HG03064 (cell line): Measurements from ENCODE around the gene TAS1R1.
"Not testable (repeated sequence)": the region's sequence is repeated elsewhere in the genome, so short reads cannot be mapped to it uniquely, and the experiment has no call there.

Source experiments
- ATAC-seq: cut with Tn5 transposase; IDR thresholded peaks from one replicate; pipeline ENCODE4 v1.9.1; 2021; ENCODE audit warnings: low read depth; ENCODE audit not compliant: unreplicated experiment

Gene TAS1R1

DNA sequence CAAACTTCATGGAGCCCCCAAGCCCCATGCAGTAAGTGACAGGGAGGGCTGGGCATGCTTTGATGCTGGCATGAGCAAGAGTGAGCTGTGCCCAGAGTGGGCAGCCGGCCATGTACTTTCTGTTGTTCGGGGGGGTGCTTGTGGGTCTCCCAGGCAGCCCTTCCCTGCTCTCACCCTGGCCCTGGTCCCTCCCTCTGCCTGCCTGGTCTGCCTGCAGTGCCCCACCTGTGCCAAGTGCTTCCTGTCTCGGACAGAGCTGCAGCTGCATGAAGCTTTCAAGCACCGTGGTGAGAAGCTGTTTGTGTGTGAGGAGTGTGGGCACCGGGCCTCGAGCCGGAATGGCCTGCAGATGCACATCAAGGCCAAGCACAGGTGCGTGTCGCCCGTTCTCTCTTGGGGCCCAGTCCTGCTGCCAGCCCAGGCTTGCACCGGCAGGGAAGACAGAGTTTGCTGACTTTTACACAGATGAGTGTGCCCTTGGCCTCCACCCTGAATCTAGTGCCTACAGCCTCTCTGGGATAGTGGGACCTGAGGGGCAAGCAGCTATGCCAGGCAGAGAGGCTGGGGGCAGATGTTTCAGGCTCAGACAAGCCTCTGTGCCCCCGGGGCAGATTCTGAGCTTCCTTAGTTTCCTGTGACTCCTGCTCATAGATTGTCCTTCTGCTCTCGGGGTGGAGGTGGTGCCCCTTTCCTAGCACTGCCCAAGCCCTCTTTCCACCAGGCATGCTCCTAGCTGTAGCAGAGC lies 32.3 kb downstream of the TAS1R1 start:
- no peak for ATAC-seq

DNA sequence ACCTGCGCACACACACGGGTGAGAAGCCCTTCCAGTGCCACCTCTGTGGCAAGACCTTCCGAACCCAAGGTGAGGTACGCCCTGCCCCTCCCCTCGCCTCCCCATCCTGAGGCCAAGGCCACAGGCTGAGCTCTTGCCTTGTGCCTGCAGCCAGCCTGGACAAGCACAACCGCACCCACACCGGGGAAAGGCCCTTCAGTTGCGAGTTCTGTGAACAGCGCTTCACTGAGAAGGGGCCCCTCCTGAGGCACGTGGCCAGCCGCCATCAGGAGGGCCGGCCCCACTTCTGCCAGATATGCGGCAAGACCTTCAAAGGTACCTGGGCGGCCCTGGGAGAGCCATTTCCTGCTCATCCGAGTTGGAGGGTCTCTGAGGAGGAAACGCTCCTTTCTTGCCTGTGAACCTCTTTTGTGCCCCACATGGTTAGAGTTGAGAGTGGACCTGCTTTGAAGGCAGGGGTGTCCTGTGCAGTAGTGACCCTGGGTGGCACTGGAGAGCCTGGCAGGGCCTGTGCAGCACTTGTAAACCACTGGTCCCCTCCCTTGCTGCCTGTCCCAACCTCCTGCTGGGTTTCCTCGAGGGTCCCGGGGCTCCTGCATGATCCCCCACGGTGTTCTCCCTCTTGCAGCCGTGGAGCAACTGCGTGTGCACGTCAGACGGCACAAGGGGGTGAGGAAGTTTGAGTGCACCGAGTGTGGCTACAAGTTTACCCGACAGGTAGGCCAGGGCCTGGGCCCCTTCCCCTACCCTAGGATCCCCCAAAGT lies 33.2 kb downstream of the TAS1R1 start:
- ATAC-seq, result no peak

DNA sequence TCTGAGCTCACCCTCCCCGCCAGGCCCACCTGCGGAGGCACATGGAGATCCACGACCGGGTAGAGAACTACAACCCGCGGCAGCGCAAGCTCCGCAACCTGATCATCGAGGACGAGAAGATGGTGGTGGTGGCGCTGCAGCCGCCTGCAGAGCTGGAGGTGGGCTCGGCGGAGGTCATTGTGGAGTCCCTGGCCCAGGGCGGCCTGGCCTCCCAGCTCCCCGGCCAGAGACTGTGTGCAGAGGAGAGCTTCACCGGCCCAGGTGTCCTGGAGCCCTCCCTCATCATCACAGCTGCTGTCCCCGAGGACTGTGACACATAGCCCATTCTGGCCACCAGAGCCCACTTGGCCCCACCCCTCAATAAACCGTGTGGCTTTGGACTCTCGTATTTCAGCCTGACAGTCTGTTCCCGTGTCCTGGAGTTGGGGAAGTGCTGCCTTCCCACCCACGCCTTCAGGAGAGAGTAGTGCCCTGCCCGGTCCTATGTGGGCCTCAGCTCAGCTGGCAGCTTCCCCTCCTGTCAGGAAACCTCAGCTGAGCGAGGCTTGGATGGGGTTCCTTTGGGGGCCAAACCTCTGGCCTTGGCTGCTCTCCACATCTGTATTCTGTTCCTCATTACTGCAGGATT lies 33.9 kb downstream of the TAS1R1 start:
- ATAC-seq, result no peak

DNA sequence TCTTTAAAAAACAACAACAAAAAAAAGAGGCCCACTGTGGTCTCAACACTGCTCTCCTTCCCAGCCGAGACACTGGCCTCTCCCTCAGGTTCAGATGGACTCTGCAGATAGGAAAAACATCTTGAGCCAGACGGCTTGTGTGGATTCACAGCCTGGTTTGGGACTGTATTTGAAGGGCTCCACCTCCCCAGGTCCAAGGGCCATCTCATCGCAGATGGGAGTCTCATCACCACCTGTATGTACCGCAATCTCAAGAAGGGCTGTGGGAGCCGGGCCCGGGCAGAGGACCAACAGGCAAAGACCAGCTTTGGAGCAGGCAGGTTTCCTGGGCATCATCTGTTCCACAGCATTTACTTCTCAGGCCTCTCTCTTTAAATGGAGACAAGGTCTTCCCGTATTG lies 34.9 kb downstream of the TAS1R1 start:
- ATAC-seq, result no peak

DNA sequence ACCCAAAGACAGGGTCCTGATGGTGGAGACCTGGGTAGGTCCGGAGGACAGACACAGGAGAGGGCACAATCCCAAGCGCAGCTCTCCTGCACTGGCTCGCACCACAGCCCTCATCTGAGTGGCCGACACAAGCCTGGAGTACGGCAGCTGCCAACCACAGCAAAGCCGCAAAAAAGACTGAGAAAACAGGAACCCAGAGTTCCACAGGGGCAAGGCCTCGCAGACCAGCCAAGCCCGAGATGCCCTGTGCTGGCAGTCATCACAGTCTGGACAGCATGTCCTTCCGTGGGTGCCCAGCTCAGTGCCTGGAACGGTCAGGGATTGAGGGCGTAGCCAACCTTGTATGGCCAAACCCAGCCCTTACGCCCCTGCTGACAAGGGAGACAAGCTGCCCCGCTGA lies 36.1 kb downstream of the TAS1R1 start:
- no peak for ATAC-seq

DNA sequence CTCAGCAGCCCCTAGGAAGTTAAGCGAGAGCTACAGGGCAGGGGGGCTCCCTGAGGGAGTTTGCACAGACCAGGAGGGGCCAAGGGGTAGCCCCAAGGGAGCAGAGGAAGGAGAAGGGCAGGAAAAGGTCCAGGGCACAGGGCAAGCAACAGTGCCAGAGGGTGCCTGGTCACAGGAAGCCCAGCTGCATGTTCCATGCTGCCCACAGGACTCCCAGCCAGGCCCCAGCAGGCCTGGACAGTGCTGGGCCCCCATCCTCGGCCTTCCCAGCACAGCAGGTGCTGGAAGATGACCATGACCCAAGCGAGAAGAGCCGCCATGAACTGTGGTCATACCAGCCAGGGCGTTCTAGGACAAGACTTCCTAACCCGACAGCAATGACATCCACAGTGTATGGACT lies 36.5 kb downstream of the TAS1R1 start:
- no peak for ATAC-seq

DNA sequence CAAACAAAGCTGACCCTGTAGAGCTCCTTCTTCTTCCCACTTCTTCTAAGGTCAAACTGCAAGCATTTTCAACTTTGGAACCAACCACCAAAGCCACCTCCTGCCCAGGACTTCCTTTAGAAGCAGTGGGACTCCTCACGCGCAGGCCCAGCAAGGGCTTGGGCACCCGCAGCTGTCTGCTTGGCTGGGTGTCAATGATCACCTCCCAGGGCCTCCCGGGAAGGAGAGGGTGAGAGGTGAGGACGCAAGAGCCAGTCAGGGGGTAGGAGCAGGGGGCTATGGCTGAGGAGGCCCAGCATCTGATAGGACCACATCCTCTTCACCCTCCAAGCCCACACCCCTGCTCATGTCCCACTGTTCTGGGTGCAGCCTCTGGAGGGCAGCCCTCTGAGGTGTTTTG lies 37.3 kb downstream of the TAS1R1 start:
- no peak for ATAC-seq

DNA sequence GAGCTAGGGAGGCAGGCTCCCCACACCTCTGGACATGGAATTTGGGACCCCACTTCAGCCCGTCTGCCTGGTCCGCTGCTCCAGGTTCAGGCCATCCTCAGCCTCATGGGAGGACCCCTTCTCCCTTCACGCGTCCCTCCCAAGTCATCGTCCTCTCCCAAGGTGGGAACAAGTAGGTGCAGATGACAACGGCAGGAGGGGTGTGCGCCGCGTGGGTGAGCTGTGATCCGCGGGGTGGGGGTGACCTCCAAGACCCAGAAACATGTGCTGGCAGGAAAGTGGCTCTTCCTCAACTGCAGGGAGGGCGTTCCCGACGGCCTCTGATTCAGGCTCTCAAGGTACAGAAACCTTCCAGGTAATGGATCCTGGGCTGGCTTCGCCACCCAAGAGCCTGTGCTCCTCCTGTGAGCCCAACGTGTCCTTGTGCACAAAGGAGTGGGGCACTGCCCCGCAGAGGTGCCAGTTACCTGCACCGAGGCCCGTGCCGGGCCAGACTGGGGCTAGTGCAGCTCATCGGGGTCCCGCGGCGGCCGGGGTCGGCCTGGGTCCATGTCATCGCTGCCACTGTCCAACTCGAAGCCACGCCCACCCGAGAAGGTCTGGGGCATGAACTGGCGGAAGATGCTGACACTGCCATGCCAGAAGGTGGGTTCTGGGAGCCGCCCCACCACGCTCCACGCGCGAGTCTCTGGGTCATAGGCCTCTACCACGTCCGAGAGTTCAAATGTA lies 37.9 kb downstream of the TAS1R1 start:
- no peak for ATAC-seq

DNA sequence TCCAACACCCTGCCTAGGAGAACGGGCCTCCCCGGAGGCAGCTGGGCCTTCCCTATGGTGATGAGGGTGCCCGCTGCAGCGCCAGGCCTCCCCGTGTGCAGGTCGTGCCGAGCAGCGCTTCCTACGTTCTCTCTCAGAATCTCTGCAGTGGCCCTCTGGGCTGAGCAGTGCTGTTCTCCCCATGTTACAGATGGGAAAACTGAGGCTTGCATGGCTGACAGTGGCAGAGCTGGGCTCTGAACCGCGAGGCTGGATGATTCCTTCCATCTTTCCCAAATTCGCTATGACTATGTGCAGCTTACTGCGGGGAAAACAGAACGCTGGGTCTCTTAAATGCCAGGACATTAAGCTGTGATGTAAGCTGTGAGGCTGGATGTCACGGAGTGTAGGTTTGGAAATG lies 38.7 kb downstream of the TAS1R1 start:
- no peak for ATAC-seq

DNA sequence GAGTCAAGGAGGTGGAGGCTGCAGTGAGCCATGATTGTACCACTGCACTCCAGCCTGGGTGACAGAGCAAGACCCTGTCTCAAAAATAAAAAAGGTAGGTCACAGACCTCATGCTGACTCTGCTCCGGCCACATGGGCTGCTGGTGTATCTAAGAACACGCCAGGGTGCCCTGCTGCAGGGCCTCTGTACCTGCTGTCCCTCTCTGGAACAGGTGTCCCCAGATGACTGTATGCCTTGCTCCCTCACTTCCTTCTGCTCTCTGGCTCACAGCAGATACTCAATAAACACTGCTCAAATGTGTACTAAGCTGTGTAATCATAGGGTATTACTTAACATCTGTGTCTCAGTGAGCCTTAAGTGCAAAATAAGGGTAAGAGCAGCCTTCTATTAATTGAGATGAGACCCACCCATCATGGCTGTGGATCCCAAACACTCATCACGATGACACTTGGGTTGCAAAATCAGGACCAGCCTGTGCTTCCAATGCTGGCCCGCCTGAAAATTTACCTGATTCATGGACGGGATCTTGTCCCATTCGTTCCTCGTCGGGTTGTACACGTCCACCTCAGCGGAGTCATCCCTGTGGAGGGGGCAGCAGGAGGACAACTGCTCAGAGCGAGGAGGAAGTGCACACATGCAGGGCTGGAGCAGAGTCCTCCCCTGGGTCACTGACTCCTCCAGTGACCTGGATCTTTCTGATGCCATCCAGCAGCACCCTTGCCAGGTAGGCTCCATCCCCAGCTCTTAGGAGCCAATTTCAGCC lies 40.1 kb downstream of the TAS1R1 start:
- ATAC-seq, result no peak

DNA sequence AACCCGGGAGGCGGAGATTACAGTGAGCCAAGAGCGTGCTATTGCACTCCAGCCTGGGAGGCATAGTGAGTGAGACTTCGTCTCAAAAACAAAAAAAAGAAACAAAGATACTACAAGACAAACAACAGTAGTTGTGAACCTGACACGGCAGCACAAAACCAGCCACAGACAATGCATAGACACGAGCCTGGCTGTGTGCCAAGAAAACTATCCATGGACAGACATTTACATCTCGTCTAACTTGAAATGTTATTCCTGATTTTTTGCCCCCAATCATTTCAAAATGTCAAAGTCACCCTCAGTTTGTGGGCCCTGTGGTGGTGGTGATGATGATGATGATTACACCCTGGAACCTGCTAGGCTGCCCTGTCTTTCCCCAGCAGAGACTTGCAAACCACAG lies 41.2 kb downstream of the TAS1R1 start:
- no peak for ATAC-seq

DNA sequence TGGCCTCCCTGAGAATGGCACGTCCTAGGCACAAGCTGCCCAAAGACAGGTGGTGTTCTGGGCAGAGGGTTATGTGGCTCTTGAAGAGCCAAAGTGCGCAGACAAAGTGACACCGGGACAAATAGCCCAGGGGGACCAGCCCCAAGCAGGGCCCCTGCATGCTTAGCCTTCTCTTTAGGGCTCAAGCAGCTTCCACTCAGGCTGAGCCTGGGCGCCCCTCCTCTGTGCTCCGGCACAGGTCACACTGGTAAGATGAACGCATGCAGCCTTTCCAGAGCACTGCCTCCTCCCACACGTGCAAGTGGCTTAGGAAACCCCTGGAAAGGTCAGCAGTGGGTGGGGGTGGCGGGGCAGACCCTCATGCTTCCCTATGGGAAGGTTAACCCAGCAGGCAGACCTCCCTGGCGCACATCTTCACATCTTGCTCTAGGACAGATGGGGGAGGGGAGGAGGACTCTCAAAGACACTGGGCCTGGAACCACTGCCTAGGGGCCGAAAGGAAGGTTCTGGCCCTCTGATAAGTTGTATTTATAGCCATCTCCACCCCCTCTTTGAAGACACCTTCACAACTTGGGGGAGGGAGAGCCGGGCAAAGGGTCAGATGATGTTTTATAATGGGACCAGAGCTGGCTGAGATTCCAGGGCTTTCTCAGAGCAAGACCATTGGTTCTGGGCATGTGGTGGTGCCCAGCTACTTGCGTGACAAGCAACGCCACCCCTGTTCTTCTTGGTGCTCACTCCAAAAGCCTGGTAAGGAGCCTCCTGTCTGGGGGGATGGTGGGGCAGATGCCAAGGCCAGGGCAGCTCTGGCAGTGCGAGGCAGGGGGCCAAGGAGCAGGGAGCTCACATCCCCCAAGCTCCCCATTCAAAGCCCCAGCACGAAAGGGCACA lies 42.0 kb downstream of the TAS1R1 start:
- ATAC-seq, result no peak

DNA sequence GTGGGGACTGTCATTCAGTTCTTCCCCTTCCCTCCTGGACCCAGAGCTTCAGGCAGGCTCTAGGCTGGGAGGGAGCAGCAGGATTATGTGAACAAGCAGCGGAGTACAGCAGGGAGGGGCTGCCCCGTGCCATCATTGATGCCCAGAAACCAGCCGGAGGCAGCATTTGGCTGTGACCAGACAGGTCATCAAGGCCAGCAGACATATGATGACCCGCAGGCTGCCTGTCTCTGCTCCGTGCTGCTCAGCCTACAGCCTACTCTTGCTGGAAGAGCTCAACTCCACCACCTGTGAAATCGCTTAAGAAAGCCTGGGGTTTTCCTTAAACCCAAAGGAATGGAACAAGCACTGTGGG lies 42.6 kb downstream of the TAS1R1 start:
- ATAC-seq, result no peak

DNA sequence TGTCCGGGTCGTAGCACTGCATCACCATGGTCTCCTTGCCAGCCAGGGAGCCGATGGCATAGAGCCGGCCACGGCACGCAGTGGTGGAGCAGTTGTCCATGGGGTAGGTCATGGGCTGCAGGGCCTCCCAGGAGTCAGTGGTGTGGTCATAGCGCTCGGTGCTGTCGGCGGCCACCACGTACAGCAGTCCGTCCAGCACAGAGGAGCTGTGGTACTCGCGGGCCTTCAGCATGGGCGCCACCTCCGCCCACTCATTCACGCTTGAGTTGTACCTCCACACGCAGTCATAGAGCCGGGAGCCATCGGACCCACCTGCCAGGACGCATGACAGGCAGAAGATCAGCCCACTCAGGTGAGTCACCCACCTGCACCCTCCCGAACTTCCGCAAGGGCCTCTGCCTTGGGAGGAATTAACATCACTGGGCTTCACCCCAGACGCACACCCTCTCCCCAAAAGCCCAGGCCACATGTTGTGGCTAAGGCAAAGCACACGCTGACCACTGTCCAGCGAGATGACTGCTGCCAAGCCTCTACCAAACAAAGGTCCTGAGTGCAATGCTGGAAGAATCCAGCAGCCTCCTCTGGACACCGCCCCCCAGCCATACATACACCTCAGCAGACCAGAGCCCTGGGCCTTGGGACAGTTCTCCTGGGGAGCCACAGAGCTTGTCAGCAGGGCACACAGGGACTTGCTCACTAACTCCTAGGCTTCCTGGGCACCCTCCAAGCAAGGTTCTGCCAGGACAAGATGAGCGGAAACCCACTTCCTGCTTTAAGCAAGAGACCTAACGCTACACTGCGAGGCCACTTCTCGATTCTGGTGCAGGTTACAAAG lies 44.3 kb downstream of the TAS1R1 start:
- no peak for ATAC-seq

DNA sequence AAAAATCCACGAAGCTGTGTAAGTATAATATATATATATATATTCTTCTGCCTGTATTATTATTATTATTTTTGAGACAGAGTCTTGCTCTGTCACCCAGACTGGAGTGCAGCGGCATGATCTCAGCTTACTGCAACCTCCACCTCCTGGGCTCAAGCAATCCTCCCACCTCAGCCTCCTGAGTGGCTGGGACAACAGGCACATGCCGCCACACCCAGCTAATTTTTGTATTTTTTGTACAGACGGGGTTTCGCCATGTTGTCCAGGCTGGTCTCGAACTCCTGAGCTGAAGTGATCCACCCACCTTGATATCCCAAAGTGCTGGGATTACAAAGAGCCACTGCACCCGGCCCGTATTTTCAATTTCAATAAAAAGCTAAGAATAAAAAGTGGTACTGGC lies 44.9 kb downstream of the TAS1R1 start:
- ATAC-seq, result not testable (repeated sequence)

DNA sequence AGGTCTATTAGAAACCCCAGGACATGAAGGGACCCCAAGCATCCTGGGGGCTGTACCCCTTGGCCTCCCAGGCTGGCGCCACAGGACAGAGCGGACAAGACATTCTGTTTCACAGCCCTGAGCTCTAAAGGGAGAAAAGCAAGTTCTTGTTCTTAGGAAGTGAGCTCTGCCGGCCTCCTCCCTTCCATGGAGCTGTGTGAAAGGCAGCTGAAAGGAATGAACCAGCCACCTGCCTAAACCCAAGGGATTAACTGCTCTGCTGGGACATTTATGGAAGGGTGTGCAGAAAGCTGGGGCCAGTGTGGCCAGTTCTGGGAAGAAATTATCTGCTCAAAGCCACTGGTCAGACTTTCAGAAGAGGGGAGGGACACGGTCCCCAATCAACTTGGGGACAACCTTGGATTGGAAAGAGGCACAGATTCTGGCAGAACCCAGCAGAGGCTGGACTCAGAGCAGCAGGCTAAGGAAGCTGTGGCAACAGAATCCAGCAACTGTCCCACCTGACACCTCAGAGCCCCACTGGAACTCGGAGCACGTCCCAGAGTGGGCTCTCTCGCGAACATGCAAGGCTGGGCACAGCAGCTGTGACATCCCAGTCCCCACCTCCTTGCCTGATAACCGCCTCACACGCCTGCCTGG lies 45.4 kb downstream of the TAS1R1 start:
- ATAC-seq, result no peak

DNA sequence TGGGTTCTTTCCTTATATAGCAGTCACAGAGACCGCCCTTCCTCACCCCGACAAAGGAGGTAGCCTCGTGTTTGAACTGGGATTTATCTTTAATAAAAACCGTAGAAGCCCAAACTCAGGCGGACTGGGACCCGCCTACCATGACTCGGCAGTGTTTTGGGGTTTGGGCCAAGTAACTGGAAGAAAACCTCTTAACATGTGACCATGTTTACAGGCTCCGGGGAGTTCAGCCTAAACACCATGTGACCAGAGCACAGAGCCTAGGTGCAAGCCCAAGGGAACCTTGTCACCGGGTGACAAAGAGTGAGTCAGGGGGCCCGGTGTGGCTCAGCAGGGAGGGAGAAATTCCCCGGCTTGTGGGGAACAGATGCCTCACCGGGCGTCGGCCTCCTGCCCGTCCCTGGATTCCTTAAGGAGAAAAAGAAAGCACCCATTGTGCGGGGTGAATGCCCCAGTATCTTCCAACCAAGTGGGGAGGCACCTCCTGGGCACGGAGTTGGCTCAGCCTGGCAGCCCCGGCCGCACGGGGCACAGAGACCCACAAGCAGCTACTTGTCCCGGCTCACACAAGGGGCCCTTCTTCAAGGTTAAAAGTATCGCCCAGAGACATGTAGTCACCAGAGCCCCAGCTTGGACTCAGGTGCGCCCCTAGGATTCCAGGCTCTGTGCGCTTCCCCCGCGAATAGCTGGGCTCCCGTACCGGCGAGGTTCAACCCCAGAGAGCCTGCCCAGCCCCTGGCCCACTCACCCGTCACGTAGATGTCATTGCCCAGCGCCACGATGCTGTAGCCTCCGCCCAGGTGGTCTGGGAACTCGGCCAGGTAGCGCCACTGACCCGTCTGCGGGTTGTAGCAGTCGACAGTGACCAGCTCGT lies 46.2 kb downstream of the TAS1R1 start:
- ATAC-seq, result no peak
